Mesodermal cell (in vitro differentiated cells): ENCODE measurements around the gene CXCL1.
A peak's percentile ranks its signal among the peaks of the same experiment; 100 is the strongest.

Source experiments
- H3K27ac ChIP-seq: 2 replicates; pipeline ENCODE4 v1.7.0; 2013; ENCODE audit warnings: mild to moderate bottlenecking, low read depth, low read length, moderate library complexity; ENCODE audit not compliant: severe bottlenecking
- H3K36me3 ChIP-seq: 2 replicates; pipeline ENCODE4 v1.7.1; 2013; ENCODE audit warnings: mild to moderate bottlenecking, low read length, moderate library complexity; ENCODE audit not compliant: control insufficient read depth, insufficient read depth
- H3K4me1 ChIP-seq: one replicate; pipeline ENCODE4 v1.7.1; 2013; ENCODE audit warnings: mild to moderate bottlenecking, low read length; ENCODE audit not compliant: insufficient read depth, control insufficient read depth, poor library complexity, severe bottlenecking
- H3K4me3 ChIP-seq: 2 replicates; pipeline ENCODE4 v1.7.0; 2013; ENCODE audit warnings: low read length, control low read depth, mild to moderate bottlenecking; ENCODE audit not compliant: insufficient read depth, poor library complexity, severe bottlenecking; ENCODE audit errors: extremely low read depth
- H3K9me3 ChIP-seq: 2 replicates; pipeline ENCODE4 v1.7.1; 2013; ENCODE audit warnings: mild to moderate bottlenecking, low read length, moderate library complexity; ENCODE audit not compliant: control insufficient read depth
- WGBS, 2 experiments: methylation state at CpG; one replicate each; pipeline ENCODE4 v1.1.5; 2013; ENCODE audit warnings: missing lambda C conversion rate in 2 of 2; ENCODE audit not compliant: insufficient coverage in 2 of 2; 5-methylcytosine and 5-hydroxymethylcytosine counted together

Gene CXCL1

GRCh38 chr4:73866246-73866645, 2.9 kb upstream of the CXCL1 start:
- no peak overlapping the region for H3K4me3 ChIP-seq
- no peaks in the 10 kb centered on the region for H3K9me3 ChIP-seq
- no peak overlapping the region for H3K27ac ChIP-seq
- WGBS, 2 experiments: 40% methylated on average over 1 of the region's 2 CpGs; no CpG with 5 or more reads in 1 of the 2 experiments
- H3K36me3 ChIP-seq: no peaks in the 10 kb centered on the region
- H3K4me1 ChIP-seq: peaks cover 8% of the 10 kb centered on the region

- Histone ChIP-seq H3K4me1 (peaks cover 8% of the 10 kb centered on the region), H3K4me3 (no peak overlapping the region), H3K9me3 (no peaks in the 10 kb centered on the region), H3K27ac (no peak overlapping the region), H3K36me3 (no peaks in the 10 kb centered on the region)
- WGBS, 2 experiments: 88 to 100% methylated on average over 2 of the region's 3 CpGs
Observed at GRCh38 chr4:73867783-73868182, 1.4 kb upstream of the CXCL1 start.

DNA sequence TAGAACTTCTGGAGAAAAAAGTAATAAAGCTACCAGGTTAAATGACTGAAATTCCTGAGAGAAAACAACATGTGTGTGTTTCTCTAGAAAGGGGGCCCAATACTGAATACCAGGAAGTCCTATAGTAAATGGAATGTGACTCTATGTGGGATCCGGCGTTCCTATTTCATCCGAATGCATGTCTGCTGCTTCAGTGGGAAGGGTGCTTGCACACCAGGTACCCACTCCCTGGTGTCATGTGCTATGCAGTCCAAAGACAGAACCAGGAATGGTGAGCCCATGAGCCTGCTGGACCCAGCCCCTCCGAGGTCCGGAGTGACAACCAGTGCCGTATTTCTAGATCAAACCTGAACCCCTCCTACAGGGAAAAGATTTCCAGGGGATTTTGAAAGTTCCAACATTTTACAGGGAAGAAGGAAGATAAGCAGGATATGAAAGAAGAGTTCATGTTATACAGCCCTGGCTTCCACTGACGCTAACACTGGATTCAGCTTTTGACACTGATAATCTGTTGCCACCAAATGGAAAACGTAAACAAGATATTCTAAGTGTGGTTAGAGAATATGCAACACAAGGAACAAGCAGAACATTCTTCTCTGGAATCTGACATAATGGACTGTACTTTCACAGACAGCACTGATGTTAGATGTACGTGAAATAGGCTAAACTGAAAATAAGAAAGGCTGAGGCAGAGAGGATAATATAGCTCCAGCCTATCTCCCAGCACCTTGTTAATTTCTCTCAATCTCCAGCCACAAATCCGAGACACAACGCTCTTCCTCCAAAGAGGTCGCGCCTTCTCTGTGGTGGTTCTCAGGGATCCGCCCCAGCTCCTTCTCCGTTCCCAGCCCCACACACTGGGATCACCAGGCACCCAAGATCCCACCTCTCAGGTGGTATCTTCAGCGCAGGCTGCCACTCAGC, 725 bp upstream of the CXCL1 start:
- WGBS, 2 experiments: 50 to 56% methylated on average over 12 of the region's 16 CpGs
- H3K9me3 ChIP-seq: no peaks in the 10 kb centered on the region
- H3K36me3 ChIP-seq: no peaks in the 10 kb centered on the region
- H3K4me3 ChIP-seq: peak overlapping the region; percentile 47
- no peak overlapping the region for H3K27ac ChIP-seq
- peaks cover 8% of the 10 kb centered on the region for H3K4me1 ChIP-seq

- no peaks in the 10 kb centered on the region for H3K36me3 ChIP-seq
- H3K9me3 ChIP-seq: no peaks in the 10 kb centered on the region
- no peak overlapping the region for H3K4me3 ChIP-seq
- H3K4me1 ChIP-seq: peaks cover 8% of the 10 kb centered on the region
- WGBS, 2 experiments: 80 to 86% methylated on average over 1 to 2 of the region's 3 CpGs
- no peak overlapping the region for H3K27ac ChIP-seq
Observed at GRCh38 chr4:73870260-73870659, 1.1 kb downstream of the CXCL1 start.

GRCh38 chr4:73870768-73871167, 1.6 kb downstream of the CXCL1 start:
- H3K4me1 ChIP-seq: peaks cover 8% of the 10 kb centered on the region
- no peaks in the 10 kb centered on the region for H3K36me3 ChIP-seq
- no peak overlapping the region for H3K4me3 ChIP-seq
- no peaks in the 10 kb centered on the region for H3K9me3 ChIP-seq
- H3K27ac ChIP-seq: no peak overlapping the region
- no CpG with 5 or more reads among the region's 1 CpG for WGBS, 2 experiments

DNA sequence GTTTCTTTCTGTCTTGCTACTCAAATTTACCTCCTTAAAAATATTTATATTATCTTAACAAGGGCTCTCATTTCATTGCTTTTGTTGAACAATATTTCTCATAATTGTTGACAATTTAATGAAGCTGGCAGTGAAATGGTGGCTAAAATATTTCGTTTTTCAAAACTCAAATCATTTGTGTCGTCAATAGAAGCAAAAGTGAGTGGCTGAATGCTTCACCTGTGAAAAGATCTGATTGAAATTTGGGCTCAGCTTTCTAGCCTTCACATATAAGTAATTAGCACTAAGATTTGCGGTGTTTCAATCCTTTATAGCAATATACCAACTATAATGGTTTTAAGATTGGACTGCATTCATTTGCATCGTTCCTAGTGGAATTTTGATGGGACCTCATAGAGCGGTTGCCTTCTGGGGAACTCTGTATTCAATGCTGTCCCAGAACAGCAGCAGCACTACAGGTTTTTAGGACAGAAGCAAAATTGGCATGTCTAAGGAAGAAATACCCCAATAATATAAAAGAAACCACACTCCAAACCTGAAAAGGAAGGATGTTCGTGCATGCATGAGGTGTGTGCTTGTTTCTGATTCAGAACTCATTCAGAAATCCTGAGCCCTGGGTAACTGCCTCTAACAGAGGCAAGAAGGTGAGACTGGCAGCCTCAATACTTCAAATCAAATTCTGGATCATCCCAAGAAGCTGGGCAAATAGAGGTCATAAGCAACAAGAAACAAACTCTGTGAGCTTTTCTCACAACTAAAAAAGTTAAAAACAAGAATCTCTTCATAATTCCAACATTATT, 2.5 kb downstream of the CXCL1 start:
- 94 to 96% methylated on average over 3 to 4 of the region's 6 CpGs for WGBS, 2 experiments

DNA sequence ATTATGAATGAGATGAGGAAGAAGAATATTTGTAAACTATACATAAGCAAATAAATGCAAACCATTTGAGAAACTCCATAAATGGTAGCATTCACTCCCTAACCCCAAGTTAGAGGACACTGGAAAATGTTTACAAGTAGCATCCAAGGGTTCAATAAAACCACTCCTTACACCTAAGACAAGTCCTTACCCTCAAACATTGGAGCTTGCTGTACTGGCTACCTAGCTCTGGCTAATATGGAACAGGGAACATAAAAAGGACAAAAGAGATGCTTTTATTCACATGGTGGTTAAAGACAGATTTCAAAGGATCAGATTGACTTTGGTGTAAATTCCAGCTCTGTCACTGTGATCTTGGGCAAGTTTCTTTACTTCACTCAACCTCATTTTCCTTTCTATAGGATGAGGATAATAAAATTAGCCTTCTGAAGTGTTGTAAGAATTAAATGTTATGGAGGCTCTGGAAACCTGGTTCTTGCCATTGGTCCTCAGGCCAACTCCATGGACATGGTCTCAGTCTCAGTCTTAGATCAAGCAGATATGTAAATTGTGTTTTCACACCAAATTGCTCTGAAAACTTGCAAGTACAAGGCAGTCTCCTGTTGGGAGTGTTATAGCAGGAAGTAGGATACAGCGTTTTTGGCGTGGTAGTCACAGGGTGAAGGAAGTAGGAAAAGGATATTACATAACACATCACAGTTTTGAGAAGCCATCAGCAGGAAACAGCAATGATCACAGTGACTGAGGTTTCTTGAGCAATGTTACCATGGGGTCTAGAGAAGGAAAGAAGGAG, 3.3 kb downstream of the CXCL1 start:
- WGBS, 2 experiments: no CpG with 5 or more reads among the region's 2 CpGs
- peaks cover 8% of the 10 kb centered on the region for H3K4me1 ChIP-seq
- no peaks in the 10 kb centered on the region for H3K36me3 ChIP-seq
- H3K27ac ChIP-seq: no peak overlapping the region
- no peaks in the 10 kb centered on the region for H3K9me3 ChIP-seq
- no peak overlapping the region for H3K4me3 ChIP-seq

More for the DNA sequence above, 2.5 kb downstream of the CXCL1 start:
- no peak overlapping the region for H3K4me3 ChIP-seq
- peaks cover 8% of the 10 kb centered on the region for H3K4me1 ChIP-seq
- no peak overlapping the region for H3K27ac ChIP-seq
- H3K9me3 ChIP-seq: no peaks in the 10 kb centered on the region
- H3K36me3 ChIP-seq: no peaks in the 10 kb centered on the region

DNA sequence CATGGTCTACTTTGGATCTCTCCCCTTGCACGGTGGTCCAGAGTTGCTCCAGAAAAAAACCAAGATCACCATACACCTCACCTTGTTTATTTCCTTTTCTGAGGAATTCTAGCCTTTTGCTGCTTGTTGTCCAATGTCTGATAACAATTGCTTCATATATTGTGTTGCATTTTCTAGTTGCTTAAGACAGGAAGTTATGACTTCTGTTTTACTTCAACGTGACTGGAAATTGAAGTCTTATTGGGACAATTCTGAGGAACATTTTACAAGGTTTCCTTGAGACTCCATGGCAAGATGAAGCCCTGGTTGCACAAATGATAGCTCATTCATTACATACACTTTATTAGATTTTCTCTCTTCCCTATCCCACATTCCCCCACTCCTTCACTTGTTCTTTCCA, 5.2 kb downstream of the CXCL1 start:
- 80 to 90% methylated on average over 1 to 2 of the region's 2 CpGs for WGBS, 2 experiments
- Histone ChIP-seq H3K36me3 (no peaks in the 10 kb centered on the region), H3K4me1 (no peaks in the 10 kb centered on the region), H3K27ac (no peak overlapping the region), H3K9me3 (no peaks in the 10 kb centered on the region), H3K4me3 (no peak overlapping the region)

- Histone ChIP-seq H3K9me3 (no peaks in the 10 kb centered on the region), H3K27ac (no peak overlapping the region), H3K4me3 (no peak overlapping the region), H3K4me1 (no peaks in the 10 kb centered on the region), H3K36me3 (no peaks in the 10 kb centered on the region)
- WGBS, 2 experiments: no CpG with 5 or more reads among the region's 1 CpG
Observed at GRCh38 chr4:73875401-73875800, 6.2 kb downstream of the CXCL1 start.

DNA sequence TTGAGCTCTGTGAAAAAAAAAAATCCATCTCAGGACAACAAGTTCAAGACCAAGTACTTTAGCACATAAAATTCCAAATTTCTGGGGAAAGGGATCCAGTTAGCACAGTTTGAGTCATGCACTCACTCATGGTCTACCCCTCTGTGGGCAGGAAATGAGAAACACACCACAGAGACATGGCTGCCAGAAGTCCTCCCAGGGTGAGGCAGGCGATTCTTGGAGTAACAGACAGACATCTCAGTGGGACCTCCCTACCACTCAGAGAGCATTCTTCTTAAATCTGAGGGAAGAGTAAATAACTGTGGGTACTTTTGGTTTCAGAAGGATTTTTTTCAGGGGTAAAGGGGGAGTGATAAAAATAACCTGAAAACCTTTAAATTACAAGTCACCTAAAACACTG, 14.1 kb downstream of the CXCL1 start:
- H3K4me1 ChIP-seq: no peaks in the 10 kb centered on the region
- no peak overlapping the region for H3K27ac ChIP-seq
- H3K9me3 ChIP-seq: no peaks in the 10 kb centered on the region
- H3K36me3 ChIP-seq: no peaks in the 10 kb centered on the region
- WGBS, 2 experiments: no CpG with 5 or more reads among the region's 1 CpG
- no peak overlapping the region for H3K4me3 ChIP-seq
